ENCODE data around the gene STXBP5L. TPM values are rescaled to one million over a fixed set of nuclear protein-coding genes. Genes with fewer than 3 reads are reported as not detected.

The STXBP5L gene
- total RNA-seq, 2 donors from 2014 or later = 0.07 TPM; not detected in 1

DNA sequence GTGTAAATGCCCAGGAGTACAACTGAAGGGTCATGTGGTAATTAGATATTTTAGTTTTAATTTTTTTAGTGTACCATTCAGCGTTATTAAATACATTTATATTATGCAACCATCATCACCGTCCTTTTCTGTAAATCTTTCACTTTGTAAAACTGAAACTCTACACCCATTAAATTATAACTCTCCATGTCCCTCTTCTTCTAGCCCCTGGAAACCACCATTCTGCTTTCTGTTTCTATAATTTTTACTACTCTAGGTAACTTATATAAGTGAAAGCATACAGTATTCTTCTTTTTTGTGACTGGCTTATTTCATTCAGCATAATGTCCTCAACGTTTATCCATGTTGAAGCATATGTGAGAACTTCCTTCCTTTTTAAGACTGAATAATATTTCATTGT lies 48.1 kb downstream of the STXBP5L start:
- H3K9me3 ChIP-seq = no peaks in the 10 kb centered on the region
- no peak overlapping the region for H3K27ac ChIP-seq
- no peaks in the 10 kb centered on the region for H3K36me3 ChIP-seq
- DNase-seq (ENCODE audit: low spot score) = no peak
- TF ChIP-seq, protein P1, sequence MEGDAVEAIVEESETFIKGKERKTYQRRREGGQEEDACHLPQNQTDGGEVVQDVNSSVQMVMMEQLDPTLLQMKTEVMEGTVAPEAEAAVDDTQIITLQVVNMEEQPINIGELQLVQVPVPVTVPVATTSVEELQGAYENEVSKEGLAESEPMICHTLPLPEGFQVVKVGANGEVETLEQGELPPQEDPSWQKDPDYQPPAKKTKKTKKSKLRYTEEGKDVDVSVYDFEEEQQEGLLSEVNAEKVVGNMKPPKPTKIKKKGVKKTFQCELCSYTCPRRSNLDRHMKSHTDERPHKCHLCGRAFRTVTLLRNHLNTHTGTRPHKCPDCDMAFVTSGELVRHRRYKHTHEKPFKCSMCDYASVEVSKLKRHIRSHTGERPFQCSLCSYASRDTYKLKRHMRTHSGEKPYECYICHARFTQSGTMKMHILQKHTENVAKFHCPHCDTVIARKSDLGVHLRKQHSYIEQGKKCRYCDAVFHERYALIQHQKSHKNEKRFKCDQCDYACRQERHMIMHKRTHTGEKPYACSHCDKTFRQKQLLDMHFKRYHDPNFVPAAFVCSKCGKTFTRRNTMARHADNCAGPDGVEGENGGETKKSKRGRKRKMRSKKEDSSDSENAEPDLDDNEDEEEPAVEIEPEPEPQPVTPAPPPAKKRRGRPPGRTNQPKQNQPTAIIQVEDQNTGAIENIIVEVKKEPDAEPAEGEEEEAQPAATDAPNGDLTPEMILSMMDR (IDR thresholded peaks at IDR 0.05) = no peak
- ATAC-seq (ENCODE audit: insufficient number of reproducible peaks, low FRiP score, low read depth) = no peak
- H3K4me1 ChIP-seq (ENCODE audit: control insufficient read depth in 1 of 2, low read depth in 2 of 2) = no peaks in the 10 kb centered on the region
- H3K27me3 ChIP-seq (replicated peaks; ENCODE audit: insufficient read depth) = no peaks in the 10 kb centered on the region
- no peak overlapping the region for H3K4me3 ChIP-seq

DNA sequence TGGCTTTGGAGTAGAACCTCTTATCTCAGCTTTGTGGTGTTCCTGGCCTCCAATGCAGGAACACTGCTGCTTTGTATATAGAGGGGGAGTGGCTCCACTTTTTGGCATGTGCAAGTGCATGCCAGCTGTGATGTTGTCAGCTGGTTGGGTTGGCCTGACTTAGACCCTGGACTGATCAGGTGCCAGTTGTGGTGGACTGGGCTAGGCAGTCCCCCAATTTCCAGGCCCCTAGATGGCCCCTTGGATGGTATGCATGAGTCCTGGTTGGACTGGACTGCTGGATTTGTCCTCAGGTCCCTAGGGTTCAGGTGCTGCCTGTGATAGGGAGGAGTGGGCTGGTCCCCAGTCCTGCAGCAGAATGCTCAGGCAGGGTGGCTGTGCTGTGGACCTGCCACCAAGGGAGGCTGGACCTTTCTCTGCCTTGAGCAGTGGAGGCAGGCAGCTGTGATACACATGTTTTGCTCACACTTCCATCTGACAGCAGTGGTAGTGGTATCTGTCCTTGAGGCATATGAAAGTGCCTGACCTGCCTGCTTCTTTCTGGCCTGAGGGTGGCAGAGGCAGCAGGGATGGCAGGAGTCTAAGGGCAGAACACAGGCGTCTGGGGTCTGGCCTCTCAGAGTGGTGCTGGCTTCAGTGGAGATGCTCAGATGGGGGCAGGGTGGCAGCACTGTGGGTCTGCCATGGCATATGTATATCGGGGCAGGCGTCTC lies 74.8 kb downstream of the STXBP5L start:
- Histone ChIP-seq H3K4me1 (ENCODE audit: control insufficient read depth in 1 of 2, low read depth in 2 of 2) (no peaks in the 10 kb centered on the region), H3K27ac (no peak overlapping the region), H3K4me3 (no peak overlapping the region), H3K9me3 (peaks cover 4% of the 10 kb centered on the region), H3K27me3 (replicated peaks; ENCODE audit: insufficient read depth) (no peaks in the 10 kb centered on the region), H3K36me3 (no peaks in the 10 kb centered on the region)
- TF ChIP-seq, protein P1 (IDR thresholded peaks at IDR 0.05) = no peak
- ATAC-seq (ENCODE audit: insufficient number of reproducible peaks, low FRiP score, low read depth) (no peak), DNase-seq (ENCODE audit: low spot score) (no peak)

DNA sequence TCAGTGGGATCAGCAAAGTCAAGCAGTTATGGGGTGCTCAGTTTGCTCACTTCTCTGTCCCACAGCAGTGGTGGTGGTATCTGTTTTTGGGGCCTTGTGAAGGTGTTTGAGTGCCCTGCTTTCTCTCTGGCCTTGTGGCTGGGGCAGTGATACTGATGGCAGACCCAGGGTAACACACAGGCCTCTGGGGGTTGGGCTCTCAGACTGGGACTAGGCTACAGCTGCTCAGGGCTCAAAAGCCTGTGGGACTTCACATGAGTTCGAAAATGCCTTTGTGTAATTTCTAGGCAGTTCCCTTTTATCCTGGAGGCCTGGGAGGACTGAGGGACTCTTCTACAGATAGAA lies 75.3 kb downstream of the STXBP5L start:
- Histone ChIP-seq H3K27me3 (replicated peaks; ENCODE audit: insufficient read depth) (no peaks in the 10 kb centered on the region), H3K36me3 (no peaks in the 10 kb centered on the region), H3K4me3 (no peak overlapping the region), H3K9me3 (peaks cover 4% of the 10 kb centered on the region), H3K27ac (no peak overlapping the region), H3K4me1 (ENCODE audit: control insufficient read depth in 1 of 2, low read depth in 2 of 2) (no peaks in the 10 kb centered on the region)
- DNase-seq (ENCODE audit: low spot score) (no peak), ATAC-seq (ENCODE audit: insufficient number of reproducible peaks, low FRiP score, low read depth) (no peak)
- TF ChIP-seq, protein P1 (IDR thresholded peaks at IDR 0.05) = no peak

DNA sequence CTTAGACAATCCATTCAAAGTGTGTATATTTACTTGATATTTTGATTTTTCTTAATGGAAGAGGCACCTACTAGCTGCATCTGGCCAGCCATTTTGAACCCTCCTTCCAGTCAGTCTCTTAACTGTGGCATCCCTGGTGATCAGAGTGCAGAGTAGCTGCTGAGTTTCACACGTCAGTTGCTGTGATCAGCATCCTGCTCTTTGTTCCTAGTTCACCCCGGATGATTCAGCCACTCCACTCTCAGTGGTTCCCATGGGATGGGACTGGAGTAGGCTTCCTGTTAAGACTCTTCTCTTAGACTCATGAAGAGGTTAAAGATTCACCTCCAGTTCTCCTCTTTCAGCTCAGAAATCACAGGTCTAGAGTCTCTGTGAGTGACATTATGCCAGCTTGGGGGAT lies 75.8 kb downstream of the STXBP5L start:
- Histone ChIP-seq H3K27ac (no peak overlapping the region), H3K9me3 (peaks cover 4% of the 10 kb centered on the region), H3K36me3 (no peaks in the 10 kb centered on the region), H3K27me3 (replicated peaks; ENCODE audit: insufficient read depth) (no peaks in the 10 kb centered on the region), H3K4me3 (no peak overlapping the region), H3K4me1 (ENCODE audit: control insufficient read depth in 1 of 2, low read depth in 2 of 2) (no peaks in the 10 kb centered on the region)
- DNase-seq (ENCODE audit: low spot score) = no peak
- ATAC-seq (ENCODE audit: insufficient number of reproducible peaks, low FRiP score, low read depth) = no peak
- TF ChIP-seq, protein P1 (IDR thresholded peaks at IDR 0.05) = no peak

DNA sequence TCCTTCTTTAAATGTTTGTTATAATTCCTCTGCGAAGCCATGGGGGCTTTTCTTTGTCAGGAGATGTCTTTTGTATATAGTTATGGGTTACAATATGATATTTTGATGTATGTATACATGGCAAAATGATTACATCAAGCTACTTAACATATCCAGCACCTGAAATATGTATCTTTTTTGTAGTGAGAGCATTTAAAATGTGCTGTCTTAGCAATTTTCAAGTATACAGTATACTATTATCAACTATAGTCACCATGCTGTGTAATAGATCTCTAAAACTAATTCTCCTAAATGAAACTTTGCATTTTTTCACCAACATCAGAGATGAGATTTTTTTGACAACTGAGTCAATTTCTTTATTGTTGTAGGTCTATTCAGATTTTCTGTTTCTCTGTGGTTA lies 77.2 kb downstream of the STXBP5L start:
- TF ChIP-seq, protein P1 (IDR thresholded peaks at IDR 0.05) = no peak
- no peaks in the 10 kb centered on the region for H3K4me1 ChIP-seq (ENCODE audit: control insufficient read depth in 1 of 2, low read depth in 2 of 2)
- DNase-seq (ENCODE audit: low spot score) (no peak), ATAC-seq (ENCODE audit: insufficient number of reproducible peaks, low FRiP score, low read depth) (no peak)
- H3K36me3 ChIP-seq = no peaks in the 10 kb centered on the region
- H3K4me3 ChIP-seq = no peak overlapping the region
- peaks cover 4% of the 10 kb centered on the region for H3K9me3 ChIP-seq
- no peaks in the 10 kb centered on the region for H3K27me3 ChIP-seq (replicated peaks; ENCODE audit: insufficient read depth)
- H3K27ac ChIP-seq = no peak overlapping the region

All from thoracic aorta (tissue), 2 donors.